ENCODE results near the gene PAWR.
"Not testable (repeated sequence)": the region's sequence is repeated elsewhere in the genome, so short reads cannot be mapped to it uniquely, and the experiment has no call there.

PAWR gene

DNA sequence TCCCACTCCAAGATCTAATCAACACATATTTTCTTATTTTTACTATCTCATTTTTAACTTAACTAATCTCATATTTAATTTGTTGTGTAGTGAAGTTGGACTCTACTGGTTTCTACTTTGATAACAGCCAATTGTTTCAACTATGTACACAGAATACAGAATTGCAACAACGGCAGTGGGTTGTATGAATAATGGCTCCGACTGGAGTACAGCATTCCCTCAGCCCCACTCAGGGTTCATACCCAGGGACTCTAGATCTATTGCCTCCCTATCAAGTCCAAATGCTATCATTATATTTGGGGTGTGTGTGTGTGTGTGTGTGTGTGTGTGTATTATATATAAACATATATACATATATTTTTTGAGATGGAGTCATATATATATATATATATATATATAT, 52.3 kb downstream of the PAWR start:
- no peak for DNase-seq (ENCODE audit: low read depth)
- TF ChIP-seq, protein P1, sequence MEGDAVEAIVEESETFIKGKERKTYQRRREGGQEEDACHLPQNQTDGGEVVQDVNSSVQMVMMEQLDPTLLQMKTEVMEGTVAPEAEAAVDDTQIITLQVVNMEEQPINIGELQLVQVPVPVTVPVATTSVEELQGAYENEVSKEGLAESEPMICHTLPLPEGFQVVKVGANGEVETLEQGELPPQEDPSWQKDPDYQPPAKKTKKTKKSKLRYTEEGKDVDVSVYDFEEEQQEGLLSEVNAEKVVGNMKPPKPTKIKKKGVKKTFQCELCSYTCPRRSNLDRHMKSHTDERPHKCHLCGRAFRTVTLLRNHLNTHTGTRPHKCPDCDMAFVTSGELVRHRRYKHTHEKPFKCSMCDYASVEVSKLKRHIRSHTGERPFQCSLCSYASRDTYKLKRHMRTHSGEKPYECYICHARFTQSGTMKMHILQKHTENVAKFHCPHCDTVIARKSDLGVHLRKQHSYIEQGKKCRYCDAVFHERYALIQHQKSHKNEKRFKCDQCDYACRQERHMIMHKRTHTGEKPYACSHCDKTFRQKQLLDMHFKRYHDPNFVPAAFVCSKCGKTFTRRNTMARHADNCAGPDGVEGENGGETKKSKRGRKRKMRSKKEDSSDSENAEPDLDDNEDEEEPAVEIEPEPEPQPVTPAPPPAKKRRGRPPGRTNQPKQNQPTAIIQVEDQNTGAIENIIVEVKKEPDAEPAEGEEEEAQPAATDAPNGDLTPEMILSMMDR (IDR thresholded peaks at IDR 0.05; ENCODE audit: control insufficient read depth, extremely low read depth, insufficient read depth): no peak

DNA sequence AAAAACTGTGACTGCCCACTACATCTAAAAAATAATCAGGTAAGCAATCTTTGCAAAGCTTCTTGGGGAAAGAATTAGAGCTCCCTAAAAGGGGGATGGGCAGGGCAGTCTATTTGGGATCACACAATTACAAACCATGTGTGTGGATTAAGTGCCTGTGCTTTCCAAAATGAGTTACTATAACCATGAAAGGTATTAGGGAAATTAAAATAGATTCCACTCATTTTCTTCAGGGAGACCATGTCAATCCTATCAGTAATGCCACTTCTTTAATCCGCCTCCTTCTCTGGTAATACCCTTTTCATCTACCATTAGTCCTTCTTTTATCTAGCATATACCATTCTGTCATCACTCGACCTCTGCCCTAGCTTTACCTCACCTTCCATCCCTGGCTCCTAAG, 53.7 kb downstream of the PAWR start:
- DNase-seq (ENCODE audit: low read depth): no peak
- TF ChIP-seq, protein P1 (IDR thresholded peaks at IDR 0.05; ENCODE audit: control insufficient read depth, extremely low read depth, insufficient read depth): no peak
- no peak overlapping the region for H3K4me3 ChIP-seq (ENCODE audit: low read depth, low read length)

More for the DNA sequence above, 52.3 kb downstream of the PAWR start:
- no peak overlapping the region for H3K4me3 ChIP-seq (ENCODE audit: low read depth, low read length)

DNA sequence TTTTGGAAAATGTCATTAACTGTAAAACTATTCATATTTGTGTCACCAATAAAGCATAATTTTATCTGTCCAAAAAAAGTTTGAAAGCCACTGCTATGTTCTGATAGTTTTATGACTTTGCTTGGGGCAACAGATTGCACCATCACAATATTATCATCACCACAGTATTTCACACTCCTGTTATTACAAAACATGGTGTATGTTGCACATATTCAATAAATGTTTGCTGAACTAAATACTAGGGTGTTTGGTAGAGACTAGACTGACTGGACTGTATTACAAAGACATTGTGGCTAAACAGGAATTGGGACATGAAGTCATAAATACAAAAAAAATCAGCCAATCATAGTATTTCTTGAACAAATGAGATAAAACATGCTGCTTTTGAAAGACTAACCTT, 55.1 kb downstream of the PAWR start:
- DNase-seq (ENCODE audit: low read depth): no peak

DNA sequence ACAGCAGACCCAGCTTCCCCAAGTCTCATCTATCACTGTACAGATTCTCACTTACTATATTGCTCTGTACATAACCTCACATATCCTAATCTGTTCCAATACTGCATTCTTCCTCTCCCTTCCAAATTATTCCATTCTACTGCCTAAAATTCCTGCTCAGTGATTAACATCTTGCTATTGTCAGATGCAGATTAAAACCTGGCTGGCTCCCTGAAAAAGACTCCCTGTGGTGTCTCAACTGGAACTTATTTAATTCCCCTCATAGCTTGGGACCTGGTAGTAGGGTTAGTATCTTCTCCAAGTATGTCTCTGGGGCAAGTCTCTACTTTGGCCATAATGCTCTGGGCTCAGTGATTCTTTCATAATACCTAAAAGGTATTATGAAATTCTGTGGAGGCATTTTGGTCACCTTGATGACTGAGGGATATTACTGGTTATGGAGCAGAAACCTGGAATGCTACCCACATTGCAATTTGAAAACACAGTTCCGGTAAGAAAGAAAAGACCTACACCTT, 55.8 kb downstream of the PAWR start:
- H3K4me3 ChIP-seq (ENCODE audit: low read depth, low read length): no peak overlapping the region
- TF ChIP-seq, protein P1 (IDR thresholded peaks at IDR 0.05; ENCODE audit: control insufficient read depth, extremely low read depth, insufficient read depth): no peak

More for the DNA sequence above, 55.1 kb downstream of the PAWR start:
- TF ChIP-seq, protein P1 (IDR thresholded peaks at IDR 0.05; ENCODE audit: control insufficient read depth, extremely low read depth, insufficient read depth): no peak
- no peak overlapping the region for H3K4me3 ChIP-seq (ENCODE audit: low read depth, low read length)

DNA sequence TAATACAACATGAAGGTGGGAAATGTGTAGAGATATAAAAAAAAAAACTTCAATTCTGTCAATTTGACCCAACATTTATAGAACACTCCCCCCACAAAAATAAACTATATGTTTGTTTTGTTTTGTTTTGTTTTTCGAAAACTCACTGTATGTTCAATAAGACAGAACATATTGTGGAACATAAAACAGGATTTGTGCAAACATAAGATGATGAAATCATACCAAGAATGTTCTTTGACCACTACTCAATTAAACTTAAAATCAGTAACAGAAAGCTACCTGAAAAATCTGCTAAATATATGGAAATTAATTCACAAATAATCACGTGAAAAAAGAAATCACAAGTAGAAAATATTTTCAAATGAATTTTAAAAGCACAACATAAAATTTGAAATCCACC, 61.2 kb downstream of the PAWR start:
- TF ChIP-seq, protein P1 (IDR thresholded peaks at IDR 0.05; ENCODE audit: control insufficient read depth, extremely low read depth, insufficient read depth): no peak
- no peak for DNase-seq (ENCODE audit: low read depth)
- H3K4me3 ChIP-seq (ENCODE audit: low read depth, low read length): no peak overlapping the region

More for the DNA sequence above, 55.8 kb downstream of the PAWR start:
- DNase-seq (ENCODE audit: low read depth): no peak

DNA sequence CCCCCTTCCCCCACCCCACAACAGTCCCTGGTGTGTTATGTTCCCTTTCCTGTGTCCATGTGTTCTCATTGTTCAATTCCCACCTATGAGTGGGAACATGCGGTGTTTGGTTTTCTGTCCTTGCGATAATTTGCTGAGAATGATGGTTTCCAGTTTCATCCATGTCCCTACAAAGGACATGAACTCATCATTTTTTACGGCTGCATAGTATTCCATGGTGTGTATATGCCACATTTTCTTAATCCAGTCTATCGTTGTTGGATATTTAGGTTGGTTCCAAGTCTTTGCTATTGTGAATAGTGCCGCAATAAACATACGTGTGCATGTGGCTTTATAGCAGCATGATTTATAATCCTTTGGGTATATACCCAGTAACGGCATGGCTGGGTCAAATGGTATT, 64.0 kb downstream of the PAWR start:
- DNase-seq (ENCODE audit: low read depth): not testable (repeated sequence)

DNA sequence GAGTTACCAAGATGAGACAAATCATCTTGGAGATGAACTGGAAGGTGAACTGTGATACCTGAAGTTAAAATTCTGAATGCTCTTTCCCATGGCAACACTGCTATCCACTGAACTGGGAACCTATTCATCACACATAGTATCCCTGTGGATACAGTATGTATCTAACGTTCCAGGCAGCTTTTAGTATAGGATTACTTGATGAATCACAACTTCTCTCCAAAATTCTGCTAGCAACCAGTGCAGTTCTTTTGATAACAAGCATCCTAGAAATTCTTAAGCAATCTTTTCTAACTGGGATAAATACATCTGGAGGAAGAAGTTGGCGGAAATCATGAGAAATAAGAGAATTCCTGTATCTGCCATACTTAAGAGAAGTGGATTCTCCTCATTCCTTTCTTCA, 66.4 kb downstream of the PAWR start:
- DNase-seq (ENCODE audit: low read depth): no peak
- TF ChIP-seq, protein P1 (IDR thresholded peaks at IDR 0.05; ENCODE audit: control insufficient read depth, extremely low read depth, insufficient read depth): no peak
- no peak overlapping the region for H3K4me3 ChIP-seq (ENCODE audit: low read depth, low read length)

More for the DNA sequence above, 64.0 kb downstream of the PAWR start:
- H3K4me3 ChIP-seq (ENCODE audit: low read depth, low read length): not testable (repeated sequence)

Measured in LNCaP clone FGC (cell line).